Panc1 (cell line): ENCODE data around the gene SHB. TPM values are rescaled to one million over a fixed set of nuclear protein-coding genes. Genes with fewer than 3 reads are reported as not detected.

ENCODE experiments used
- ATAC-seq: fragments of 200-7000 bp; cut with Tn5 transposase; 2 replicates; pipeline ENCODE4 v1.9.1; 2020; ENCODE audit warnings: mild to moderate bottlenecking, moderate library complexity
- BruUV-seq: library from RNA; stranded (reverse); fragments of 400-500 nt; replicated peaks from 2 replicates; lab custom pipeline; 2021; lab: Mats Ljungman, UMichigan
- CTCF ChIA-PET: fragments of 300-600 bp; sonication (Branson Sonifier 250); formaldehyde crosslinking; loops from one replicate; lab custom pipeline; 2022; ENCODE audit warnings: antibody characterized with exemption; lab: Charles Lee
- POLR2A ChIA-PET: fragments of 300-600 bp; sonication (Branson Sonifier 250); formaldehyde crosslinking; loops from one replicate; lab custom pipeline; 2022; ENCODE audit warnings: antibody characterized with exemption; lab: Charles Lee
- DNase-seq: peaks from one replicate; pipeline ENCODE4 v3.0.0-alpha.2; 2010; ENCODE audit warnings: low read depth, low spot score
- H3K27ac ChIP-seq: 2 replicates; pipeline ENCODE4 v1.5.1; 2011; ENCODE audit warnings: mild to moderate bottlenecking, low read length, inconsistent platforms
- H3K27me3 ChIP-seq: fragments of 200-500 bp; sonication (Bioruptor generic); 2 replicates; pipeline ENCODE4 v1.6.0; 2014; ENCODE audit warnings: low read length, inconsistent platforms; ENCODE audit not compliant: control insufficient read depth, insufficient read depth
- H3K36me3 ChIP-seq: fragments of 200-500 bp; sonication (Bioruptor generic); 2 replicates; pipeline ENCODE4 v1.5.1; 2014; ENCODE audit warnings: inconsistent platforms, mild to moderate bottlenecking, low read length, moderate library complexity; ENCODE audit not compliant: control insufficient read depth, insufficient read depth
- H3K4me1 ChIP-seq: 2 replicates; pipeline ENCODE4 v1.5.1; 2011; ENCODE audit warnings: inconsistent platforms, mild to moderate bottlenecking, low read length, moderate library complexity; ENCODE audit not compliant: control insufficient read depth, insufficient read depth
- H3K4me3 ChIP-seq, 2 experiments: 2 replicates each; pipeline ENCODE4 v1.5.1; 2011 to 2012; ENCODE audit warnings: low read depth in 2 of 2, low read length in 2 of 2, mild to moderate bottlenecking in 2 of 2, inconsistent platforms in 1 of 2, moderate library complexity in 1 of 2
- H3K9me3 ChIP-seq: fragments of 200-500 bp; sonication (Bioruptor generic); 2 replicates; pipeline ENCODE4 v1.5.1; 2014; ENCODE audit warnings: low read depth, mild to moderate bottlenecking, inconsistent platforms, low read length, moderate library complexity; ENCODE audit not compliant: control insufficient read depth, insufficient read depth
- POLR2AphosphoS5 ChIP-seq: IDR thresholded peaks from 2 replicates; pipeline ENCODE4 v1.6.1; 2012; ENCODE audit warnings: mild to moderate bottlenecking, low read depth, low read length, moderate library complexity
- SIN3A ChIP-seq: IDR thresholded peaks from 2 replicates; pipeline ENCODE4 v1.6.1; 2012; ENCODE audit warnings: low read depth, mild to moderate bottlenecking, low read length, moderate library complexity, borderline replicate concordance; ENCODE audit not compliant: insufficient read depth
- TCF7L2 ChIP-seq: IDR thresholded peaks from 2 replicates; pipeline ENCODE4 v1.6.1; 2011; ENCODE audit warnings: mild to moderate bottlenecking, low read depth, low read length, inconsistent platforms
- in situ Hi-C: cut with HindIII; loops from 2 replicates; pipeline ENCODE4 v1.10.0; 2016; ENCODE audit warnings: low sequenced_read_pairs, low pct_unique_long_range_greater_than_20kb
- intact Hi-C: fragments of 100-400 bp; cut with micrococcal nuclease; formaldehyde crosslinking; loops from one replicate; pipeline ENCODE4 v1.10.0; 2022; ENCODE audit not compliant: unreplicated experiment
- total RNA-seq: library from RNA; stranded (reverse); gene quantifications from one replicate; pipeline ENCODE4 v1.2.1, GENCODE V29; 2021; ENCODE audit not compliant: unreplicated experiment
- TF ChIP-seq, protein P1 (sequence below), 2 experiments: IDR thresholded peaks; 2 replicates each; pipeline ENCODE4 v1.6.1; 2011 to 2012; ENCODE audit warnings: low read depth in 2 of 2, control low read depth in 1 of 2, low read length in 1 of 2, mild to moderate bottlenecking in 1 of 2, moderate library complexity in 1 of 2; ENCODE audit not compliant: insufficient read depth in 1 of 2
- TF ChIP-seq, protein P2 (sequence below): fragments of 450-650 bp; IDR thresholded peaks from 2 replicates; pipeline ENCODE4 v1.5.1; 2017; ENCODE audit warnings: mild to moderate bottlenecking

The SHB gene
- total RNA-seq, 1 experiment from 2014 or later, result 59.9 TPM

DNA sequence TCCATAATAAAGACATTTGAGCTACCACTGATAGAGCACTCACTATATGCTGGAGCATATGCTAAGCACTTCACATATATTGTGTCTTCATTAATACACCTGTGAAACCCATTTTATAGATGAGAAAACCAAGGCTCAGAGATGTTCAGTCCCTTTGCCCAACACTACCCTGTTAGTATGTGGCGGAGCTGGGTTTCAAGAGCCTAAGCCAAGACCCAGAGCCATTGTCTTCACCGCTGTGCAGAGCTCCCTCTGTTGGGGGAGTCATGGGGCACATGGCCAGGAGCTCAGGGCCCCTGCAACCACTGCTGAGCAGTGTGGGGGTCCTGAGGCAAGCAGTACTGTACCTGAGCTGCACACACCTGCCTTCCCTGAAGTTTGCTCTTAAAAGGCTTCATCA lies 127.8 kb downstream of the SHB start:
- H3K4me3 ChIP-seq, result no peak overlapping the region
- no peaks in the 10 kb centered on the region for H3K27me3 ChIP-seq
- in situ Hi-C loops, result no loop called here
- TF ChIP-seq, protein P1, sequence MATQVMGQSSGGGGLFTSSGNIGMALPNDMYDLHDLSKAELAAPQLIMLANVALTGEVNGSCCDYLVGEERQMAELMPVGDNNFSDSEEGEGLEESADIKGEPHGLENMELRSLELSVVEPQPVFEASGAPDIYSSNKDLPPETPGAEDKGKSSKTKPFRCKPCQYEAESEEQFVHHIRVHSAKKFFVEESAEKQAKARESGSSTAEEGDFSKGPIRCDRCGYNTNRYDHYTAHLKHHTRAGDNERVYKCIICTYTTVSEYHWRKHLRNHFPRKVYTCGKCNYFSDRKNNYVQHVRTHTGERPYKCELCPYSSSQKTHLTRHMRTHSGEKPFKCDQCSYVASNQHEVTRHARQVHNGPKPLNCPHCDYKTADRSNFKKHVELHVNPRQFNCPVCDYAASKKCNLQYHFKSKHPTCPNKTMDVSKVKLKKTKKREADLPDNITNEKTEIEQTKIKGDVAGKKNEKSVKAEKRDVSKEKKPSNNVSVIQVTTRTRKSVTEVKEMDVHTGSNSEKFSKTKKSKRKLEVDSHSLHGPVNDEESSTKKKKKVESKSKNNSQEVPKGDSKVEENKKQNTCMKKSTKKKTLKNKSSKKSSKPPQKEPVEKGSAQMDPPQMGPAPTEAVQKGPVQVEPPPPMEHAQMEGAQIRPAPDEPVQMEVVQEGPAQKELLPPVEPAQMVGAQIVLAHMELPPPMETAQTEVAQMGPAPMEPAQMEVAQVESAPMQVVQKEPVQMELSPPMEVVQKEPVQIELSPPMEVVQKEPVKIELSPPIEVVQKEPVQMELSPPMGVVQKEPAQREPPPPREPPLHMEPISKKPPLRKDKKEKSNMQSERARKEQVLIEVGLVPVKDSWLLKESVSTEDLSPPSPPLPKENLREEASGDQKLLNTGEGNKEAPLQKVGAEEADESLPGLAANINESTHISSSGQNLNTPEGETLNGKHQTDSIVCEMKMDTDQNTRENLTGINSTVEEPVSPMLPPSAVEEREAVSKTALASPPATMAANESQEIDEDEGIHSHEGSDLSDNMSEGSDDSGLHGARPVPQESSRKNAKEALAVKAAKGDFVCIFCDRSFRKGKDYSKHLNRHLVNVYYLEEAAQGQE (IDR thresholded peaks at IDR 0.05; ENCODE audit: insufficient read depth in 1 of 2, low read depth in 2 of 2, low read length in 1 of 2), result no peak
- TF ChIP-seq TCF7L2 (no peak), POLR2AphosphoS5 (no peak)
- TF ChIP-seq, protein P2, sequence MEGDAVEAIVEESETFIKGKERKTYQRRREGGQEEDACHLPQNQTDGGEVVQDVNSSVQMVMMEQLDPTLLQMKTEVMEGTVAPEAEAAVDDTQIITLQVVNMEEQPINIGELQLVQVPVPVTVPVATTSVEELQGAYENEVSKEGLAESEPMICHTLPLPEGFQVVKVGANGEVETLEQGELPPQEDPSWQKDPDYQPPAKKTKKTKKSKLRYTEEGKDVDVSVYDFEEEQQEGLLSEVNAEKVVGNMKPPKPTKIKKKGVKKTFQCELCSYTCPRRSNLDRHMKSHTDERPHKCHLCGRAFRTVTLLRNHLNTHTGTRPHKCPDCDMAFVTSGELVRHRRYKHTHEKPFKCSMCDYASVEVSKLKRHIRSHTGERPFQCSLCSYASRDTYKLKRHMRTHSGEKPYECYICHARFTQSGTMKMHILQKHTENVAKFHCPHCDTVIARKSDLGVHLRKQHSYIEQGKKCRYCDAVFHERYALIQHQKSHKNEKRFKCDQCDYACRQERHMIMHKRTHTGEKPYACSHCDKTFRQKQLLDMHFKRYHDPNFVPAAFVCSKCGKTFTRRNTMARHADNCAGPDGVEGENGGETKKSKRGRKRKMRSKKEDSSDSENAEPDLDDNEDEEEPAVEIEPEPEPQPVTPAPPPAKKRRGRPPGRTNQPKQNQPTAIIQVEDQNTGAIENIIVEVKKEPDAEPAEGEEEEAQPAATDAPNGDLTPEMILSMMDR, result no peak; the same call in 1 of the 2 replicates
- H3K9me3 ChIP-seq, result no peaks in the 10 kb centered on the region
- ATAC-seq, result no peak
- H3K27ac ChIP-seq, result no peak overlapping the region
- intact Hi-C loops, result no loop called here
- POLR2A ChIA-PET, result no interaction called here
- no peak for DNase-seq
- CTCF ChIA-PET, result no interaction called here
- H3K4me1 ChIP-seq, result peaks cover 69% of the 10 kb centered on the region
- no TSS peak for BruUV-seq
- peaks cover 2% of the 10 kb centered on the region for H3K36me3 ChIP-seq

DNA sequence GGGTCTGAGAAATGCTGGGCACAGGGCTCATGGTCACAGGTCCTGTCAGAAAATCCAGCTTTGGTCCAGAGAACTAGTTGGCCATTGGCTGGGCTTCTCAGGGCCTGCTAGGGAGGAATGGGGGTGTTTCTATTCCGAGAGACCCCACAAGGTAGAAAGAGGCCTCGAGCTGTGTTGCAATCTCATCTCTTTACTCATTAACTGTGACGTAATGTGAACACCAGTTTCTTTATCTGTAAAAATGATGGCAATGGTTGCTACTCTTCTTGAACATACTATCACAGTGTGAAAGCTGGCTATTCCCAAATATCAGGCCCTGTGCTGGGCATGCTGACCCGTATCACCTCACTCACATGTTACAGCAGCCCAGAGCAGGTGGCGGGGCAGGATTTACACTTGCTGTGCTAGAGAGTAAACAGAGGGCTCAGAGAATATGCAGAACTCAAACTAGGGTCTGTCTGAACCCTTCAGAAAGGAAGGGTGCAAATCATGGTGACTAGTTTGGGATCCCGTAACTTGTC lies 129.4 kb downstream of the SHB start:
- TF ChIP-seq TCF7L2 (no peak), POLR2AphosphoS5 (no peak), SIN3A (no peak)
- TF ChIP-seq, protein P2, result no peak
- TF ChIP-seq, protein P1 (IDR thresholded peaks at IDR 0.05; ENCODE audit: insufficient read depth in 1 of 2, low read depth in 2 of 2, low read length in 1 of 2), result no peak
- in situ Hi-C loops, result no loop called here
- Histone ChIP-seq H3K9me3 (no peaks in the 10 kb centered on the region), H3K27ac (peak overlapping the region; percentile 25), H3K4me3 (no peak overlapping the region), H3K27me3 (no peaks in the 10 kb centered on the region), H3K4me1 (peaks cover 55% of the 10 kb centered on the region), H3K36me3 (peaks cover 2% of the 10 kb centered on the region)
- intact Hi-C loops, result loop anchor here (10.0 kb wide), 1 partner anchor 125 kb away; the partner anchor contains the start of gene SHB
- no peak for DNase-seq
- CTCF ChIA-PET, result no interaction called here
- POLR2A ChIA-PET, result interaction anchor here (0.5 kb wide), 1 partner anchor 70 kb away, joined by 3 read pairs; no protein-coding TSS in a partner anchor
- no TSS peak for BruUV-seq
- ATAC-seq, result no peak
